KMS-11 (cell line): ENCODE data around the gene RTN3.

Source experiments
- H2AFZ ChIP-seq: fragments of 200-600 bp; sonication (generic); 2 replicates; pipeline ENCODE4 v1.6.1; 2016; ENCODE audit warnings: antibody characterized with exemption, mixed run types, low read depth
- H3K27ac ChIP-seq: fragments of 200-600 bp; sonication (generic); 2 replicates; pipeline ENCODE4 v1.6.1; 2016; ENCODE audit warnings: mild to moderate bottlenecking, mixed run types
- H3K27me3 ChIP-seq: fragments of 200-600 bp; sonication (generic); 2 replicates; pipeline ENCODE4 v1.6.1; 2017; ENCODE audit warnings: mild to moderate bottlenecking, low read depth, mixed run types, moderate library complexity; ENCODE audit not compliant: insufficient read depth
- H3K36me3 ChIP-seq: fragments of 200-600 bp; sonication (generic); 2 replicates; pipeline ENCODE4 v1.6.1; 2017; ENCODE audit warnings: mild to moderate bottlenecking, mixed run types; ENCODE audit not compliant: insufficient read depth
- H3K4me1 ChIP-seq: fragments of 200-600 bp; sonication (generic); 2 replicates; pipeline ENCODE4 v1.6.1; 2016; ENCODE audit warnings: mild to moderate bottlenecking, low read depth, mixed run types; ENCODE audit not compliant: poor library complexity, severe bottlenecking
- H3K4me2 ChIP-seq: fragments of 200-600 bp; sonication (generic); 2 replicates; pipeline ENCODE4 v1.7.0; 2016; ENCODE audit warnings: mild to moderate bottlenecking, mixed run types
- H3K4me3 ChIP-seq: fragments of 200-600 bp; sonication (generic); IDR thresholded peaks from 2 replicates; pipeline ENCODE4 v1.6.1; 2017; ENCODE audit warnings: low read depth, low read length, mixed read lengths; ENCODE audit not compliant: insufficient read depth
- H3K79me2 ChIP-seq: fragments of 200-600 bp; sonication (generic); 2 replicates; pipeline ENCODE4 v1.6.1; 2016; ENCODE audit warnings: low read depth, mixed run types; ENCODE audit not compliant: insufficient read depth
- H3K9ac ChIP-seq: fragments of 200-600 bp; sonication (generic); 2 replicates; pipeline ENCODE4 v1.6.1; 2016; ENCODE audit warnings: mild to moderate bottlenecking, mixed run types
- H4K20me1 ChIP-seq: fragments of 200-600 bp; sonication (generic); 2 replicates; pipeline ENCODE4 v1.6.1; 2016; ENCODE audit warnings: mild to moderate bottlenecking, mixed run types; ENCODE audit not compliant: insufficient read depth
- TF ChIP-seq, protein P1 (sequence below): fragments of 200-600 bp; sonication (generic); conservative IDR thresholded peaks from 2 replicates; pipeline ENCODE4 v1.6.1; 2017; ENCODE audit warnings: low read depth, mild to moderate bottlenecking, antibody characterized with exemption, low read length, moderate library complexity, mixed read lengths

RTN3 gene

GRCh38 chr11:63782749-63783148 is 101.4 kb downstream of the RTN3 start:
- Histone ChIP-seq H3K27me3 (no peaks in the 10 kb centered on the region), H3K36me3 (no peaks in the 10 kb centered on the region), H2AFZ (no peak overlapping the region), H3K9ac (no peak overlapping the region), H3K4me2 (no peak overlapping the region), H3K27ac (no peak overlapping the region), H4K20me1 (no peaks in the 10 kb centered on the region), H3K4me1 (no peaks in the 10 kb centered on the region), H3K79me2 (no peaks in the 10 kb centered on the region), H3K4me3 (no peak overlapping the region)
- TF ChIP-seq, protein P1, sequence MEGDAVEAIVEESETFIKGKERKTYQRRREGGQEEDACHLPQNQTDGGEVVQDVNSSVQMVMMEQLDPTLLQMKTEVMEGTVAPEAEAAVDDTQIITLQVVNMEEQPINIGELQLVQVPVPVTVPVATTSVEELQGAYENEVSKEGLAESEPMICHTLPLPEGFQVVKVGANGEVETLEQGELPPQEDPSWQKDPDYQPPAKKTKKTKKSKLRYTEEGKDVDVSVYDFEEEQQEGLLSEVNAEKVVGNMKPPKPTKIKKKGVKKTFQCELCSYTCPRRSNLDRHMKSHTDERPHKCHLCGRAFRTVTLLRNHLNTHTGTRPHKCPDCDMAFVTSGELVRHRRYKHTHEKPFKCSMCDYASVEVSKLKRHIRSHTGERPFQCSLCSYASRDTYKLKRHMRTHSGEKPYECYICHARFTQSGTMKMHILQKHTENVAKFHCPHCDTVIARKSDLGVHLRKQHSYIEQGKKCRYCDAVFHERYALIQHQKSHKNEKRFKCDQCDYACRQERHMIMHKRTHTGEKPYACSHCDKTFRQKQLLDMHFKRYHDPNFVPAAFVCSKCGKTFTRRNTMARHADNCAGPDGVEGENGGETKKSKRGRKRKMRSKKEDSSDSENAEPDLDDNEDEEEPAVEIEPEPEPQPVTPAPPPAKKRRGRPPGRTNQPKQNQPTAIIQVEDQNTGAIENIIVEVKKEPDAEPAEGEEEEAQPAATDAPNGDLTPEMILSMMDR: no peak

DNA sequence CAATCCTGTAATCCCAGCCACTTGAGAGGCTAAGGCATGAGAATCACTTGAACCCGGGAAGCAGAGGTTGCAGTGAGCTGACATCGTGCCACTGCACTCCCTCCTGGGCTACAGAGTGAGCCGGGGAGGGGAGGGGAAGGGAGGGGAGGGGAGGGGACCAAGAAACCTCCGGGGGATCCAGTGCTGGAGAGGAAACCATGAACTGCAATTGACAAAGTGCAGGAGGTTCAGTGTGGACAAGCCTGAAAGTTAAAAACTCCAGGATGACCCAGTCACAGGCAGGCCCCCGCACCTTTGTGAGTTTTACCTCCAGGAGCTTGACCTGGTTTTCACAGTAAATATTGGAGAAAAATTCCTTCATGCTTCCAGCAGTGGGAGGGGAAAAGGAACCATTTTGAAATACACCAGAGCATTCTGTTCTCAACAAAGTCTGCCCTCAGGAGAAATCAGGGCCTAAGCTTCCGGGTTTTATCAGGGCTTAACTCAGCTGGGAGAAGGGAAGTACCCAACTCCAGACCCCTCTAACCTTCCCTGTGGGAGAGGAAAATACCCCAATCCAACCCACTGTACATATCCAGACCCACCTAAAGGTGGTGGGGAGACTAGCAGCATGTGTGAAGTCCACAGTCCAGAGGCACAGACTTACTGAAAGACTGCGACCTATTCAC is 102.8 kb downstream of the RTN3 start:
- Histone ChIP-seq H3K27ac (no peak overlapping the region), H3K27me3 (no peaks in the 10 kb centered on the region), H4K20me1 (no peaks in the 10 kb centered on the region), H2AFZ (no peak overlapping the region), H3K4me2 (no peak overlapping the region), H3K79me2 (no peaks in the 10 kb centered on the region), H3K4me3 (no peak overlapping the region), H3K9ac (no peak overlapping the region), H3K36me3 (no peaks in the 10 kb centered on the region), H3K4me1 (no peaks in the 10 kb centered on the region)
- TF ChIP-seq, protein P1: no peak

- no peak overlapping the region for H3K4me2 ChIP-seq
- H3K4me3 ChIP-seq: no peak overlapping the region
- no peak overlapping the region for H3K27ac ChIP-seq
- no peaks in the 10 kb centered on the region for H3K79me2 ChIP-seq
- H4K20me1 ChIP-seq: no peaks in the 10 kb centered on the region
- H3K9ac ChIP-seq: no peak overlapping the region
- no peaks in the 10 kb centered on the region for H3K36me3 ChIP-seq
- no peak overlapping the region for H2AFZ ChIP-seq
- TF ChIP-seq, protein P1: no peak
- no peaks in the 10 kb centered on the region for H3K27me3 ChIP-seq
- H3K4me1 ChIP-seq: no peaks in the 10 kb centered on the region
Measured at GRCh38 chr11:63785823-63786222, 104.5 kb downstream of the RTN3 start.

DNA sequence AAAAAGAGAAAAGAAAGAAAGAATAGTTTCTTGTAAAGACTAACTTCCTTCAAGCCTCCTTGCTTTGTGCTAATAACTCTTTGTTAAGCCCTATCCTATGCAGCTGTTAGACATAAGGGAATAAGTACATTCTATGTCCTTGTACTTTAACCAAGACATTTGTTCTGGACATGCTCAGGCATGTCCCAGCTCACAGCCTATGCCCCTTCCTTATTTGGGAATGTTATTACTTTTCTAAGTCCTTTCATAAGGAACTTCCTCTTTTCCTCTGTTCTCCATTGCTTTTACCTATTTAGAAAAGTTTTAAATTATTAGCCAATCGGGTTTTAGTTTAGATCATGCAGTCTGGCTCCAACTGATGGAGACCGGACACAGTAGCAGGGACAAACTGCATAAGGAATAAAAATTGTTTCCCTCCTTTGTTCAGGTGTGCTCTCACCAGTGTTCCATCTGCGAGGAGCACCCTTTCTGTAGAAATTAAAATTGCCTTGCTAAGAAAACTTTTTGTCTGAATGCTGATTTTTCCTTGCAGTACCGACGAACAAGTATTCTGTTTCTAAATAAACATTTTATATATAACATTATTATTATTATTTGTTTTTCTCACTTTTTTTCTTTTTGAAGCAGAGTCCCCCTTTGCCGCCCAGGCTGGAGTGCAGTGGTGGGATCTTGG is 110.3 kb downstream of the RTN3 start:
- Histone ChIP-seq H4K20me1 (no peaks in the 10 kb centered on the region), H3K79me2 (no peaks in the 10 kb centered on the region), H2AFZ (no peak overlapping the region), H3K4me1 (no peaks in the 10 kb centered on the region), H3K27me3 (no peaks in the 10 kb centered on the region), H3K4me2 (no peak overlapping the region), H3K36me3 (no peaks in the 10 kb centered on the region), H3K27ac (no peak overlapping the region), H3K9ac (no peak overlapping the region), H3K4me3 (no peak overlapping the region)
- TF ChIP-seq, protein P1: no peak
